HCT116 (cell line): Measurements from ENCODE around the gene RAB36.

Experiments used
- CEBPB ChIP-seq: IDR thresholded peaks from 2 replicates; pipeline ENCODE4 v1.6.1; 2012; ENCODE audit warnings: low read depth
- ELF1 ChIP-seq: IDR thresholded peaks from 2 replicates; pipeline ENCODE4 v1.6.1; 2012; ENCODE audit warnings: low read depth, borderline replicate concordance
- POLR2A ChIP-seq: IDR thresholded peaks from 2 replicates; pipeline ENCODE4 v1.7.0; 2011; ENCODE audit warnings: borderline replicate concordance; ENCODE audit not compliant: insufficient read depth, insufficient read length; ENCODE audit errors: extremely low read depth
- POLR2AphosphoS5 ChIP-seq: IDR thresholded peaks from 2 replicates; pipeline ENCODE4 v1.6.1; 2011; ENCODE audit warnings: mild to moderate bottlenecking, low read depth, low read length, moderate library complexity
- TF ChIP-seq, protein P1 (sequence below), 3 experiments: fragments of 200-600 bp in 1 of 3; sonication (generic) in 1 of 3; IDR thresholded peaks in 2 of 3; conservative IDR thresholded peaks in 1 of 3; 2 replicates each; pipeline ENCODE4 v1.5.1; 2012 to 2017; ENCODE audit warnings: low read depth in 2 of 3, low read length in 2 of 3, antibody characterized with exemption in 1 of 3, borderline replicate concordance in 1 of 3, control low read depth in 1 of 3, mild to moderate bottlenecking in 1 of 3, mixed read lengths in 1 of 3, mixed run types in 1 of 3, moderate library complexity in 1 of 3; ENCODE audit not compliant: insufficient read depth in 1 of 3
- TF ChIP-seq, protein P2 (sequence below): IDR thresholded peaks from 2 replicates; pipeline ENCODE4 v1.6.1; 2012; ENCODE audit warnings: low read depth

DNA sequence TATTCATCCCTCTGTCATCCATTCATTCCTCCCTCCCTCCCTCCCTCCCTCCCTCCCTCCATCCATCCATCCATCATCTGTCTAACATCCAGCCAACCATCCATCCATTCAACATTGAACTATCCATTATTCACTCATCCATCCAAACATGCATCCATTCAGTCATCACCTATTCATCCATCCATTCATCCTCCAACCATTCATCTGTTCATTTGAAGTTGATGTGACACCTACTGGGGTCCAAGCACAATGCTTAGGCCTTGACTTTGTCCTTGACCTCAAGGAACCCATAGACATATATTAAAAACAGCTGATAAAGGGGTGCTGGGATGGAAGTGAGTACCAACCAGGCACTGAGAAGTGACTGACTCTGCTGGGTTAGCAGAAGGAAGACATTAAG lies 61.6 kb downstream of the RAB36 start:
- no peak for TF ChIP-seq ELF1
- TF ChIP-seq, protein P1, sequence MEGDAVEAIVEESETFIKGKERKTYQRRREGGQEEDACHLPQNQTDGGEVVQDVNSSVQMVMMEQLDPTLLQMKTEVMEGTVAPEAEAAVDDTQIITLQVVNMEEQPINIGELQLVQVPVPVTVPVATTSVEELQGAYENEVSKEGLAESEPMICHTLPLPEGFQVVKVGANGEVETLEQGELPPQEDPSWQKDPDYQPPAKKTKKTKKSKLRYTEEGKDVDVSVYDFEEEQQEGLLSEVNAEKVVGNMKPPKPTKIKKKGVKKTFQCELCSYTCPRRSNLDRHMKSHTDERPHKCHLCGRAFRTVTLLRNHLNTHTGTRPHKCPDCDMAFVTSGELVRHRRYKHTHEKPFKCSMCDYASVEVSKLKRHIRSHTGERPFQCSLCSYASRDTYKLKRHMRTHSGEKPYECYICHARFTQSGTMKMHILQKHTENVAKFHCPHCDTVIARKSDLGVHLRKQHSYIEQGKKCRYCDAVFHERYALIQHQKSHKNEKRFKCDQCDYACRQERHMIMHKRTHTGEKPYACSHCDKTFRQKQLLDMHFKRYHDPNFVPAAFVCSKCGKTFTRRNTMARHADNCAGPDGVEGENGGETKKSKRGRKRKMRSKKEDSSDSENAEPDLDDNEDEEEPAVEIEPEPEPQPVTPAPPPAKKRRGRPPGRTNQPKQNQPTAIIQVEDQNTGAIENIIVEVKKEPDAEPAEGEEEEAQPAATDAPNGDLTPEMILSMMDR (IDR thresholded peaks at IDR 0.05 in 2 of 3, conservative IDR thresholded peaks at IDR 0.05 in 1 of 3; ENCODE audit: borderline replicate concordance in 1 of 3, insufficient read depth in 1 of 3, low read depth in 2 of 3, low read length in 2 of 3) = no peak
- no peak for TF ChIP-seq POLR2A
- no peak for TF ChIP-seq POLR2AphosphoS5
- no peak for TF ChIP-seq CEBPB
- TF ChIP-seq, protein P2, sequence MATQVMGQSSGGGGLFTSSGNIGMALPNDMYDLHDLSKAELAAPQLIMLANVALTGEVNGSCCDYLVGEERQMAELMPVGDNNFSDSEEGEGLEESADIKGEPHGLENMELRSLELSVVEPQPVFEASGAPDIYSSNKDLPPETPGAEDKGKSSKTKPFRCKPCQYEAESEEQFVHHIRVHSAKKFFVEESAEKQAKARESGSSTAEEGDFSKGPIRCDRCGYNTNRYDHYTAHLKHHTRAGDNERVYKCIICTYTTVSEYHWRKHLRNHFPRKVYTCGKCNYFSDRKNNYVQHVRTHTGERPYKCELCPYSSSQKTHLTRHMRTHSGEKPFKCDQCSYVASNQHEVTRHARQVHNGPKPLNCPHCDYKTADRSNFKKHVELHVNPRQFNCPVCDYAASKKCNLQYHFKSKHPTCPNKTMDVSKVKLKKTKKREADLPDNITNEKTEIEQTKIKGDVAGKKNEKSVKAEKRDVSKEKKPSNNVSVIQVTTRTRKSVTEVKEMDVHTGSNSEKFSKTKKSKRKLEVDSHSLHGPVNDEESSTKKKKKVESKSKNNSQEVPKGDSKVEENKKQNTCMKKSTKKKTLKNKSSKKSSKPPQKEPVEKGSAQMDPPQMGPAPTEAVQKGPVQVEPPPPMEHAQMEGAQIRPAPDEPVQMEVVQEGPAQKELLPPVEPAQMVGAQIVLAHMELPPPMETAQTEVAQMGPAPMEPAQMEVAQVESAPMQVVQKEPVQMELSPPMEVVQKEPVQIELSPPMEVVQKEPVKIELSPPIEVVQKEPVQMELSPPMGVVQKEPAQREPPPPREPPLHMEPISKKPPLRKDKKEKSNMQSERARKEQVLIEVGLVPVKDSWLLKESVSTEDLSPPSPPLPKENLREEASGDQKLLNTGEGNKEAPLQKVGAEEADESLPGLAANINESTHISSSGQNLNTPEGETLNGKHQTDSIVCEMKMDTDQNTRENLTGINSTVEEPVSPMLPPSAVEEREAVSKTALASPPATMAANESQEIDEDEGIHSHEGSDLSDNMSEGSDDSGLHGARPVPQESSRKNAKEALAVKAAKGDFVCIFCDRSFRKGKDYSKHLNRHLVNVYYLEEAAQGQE = no peak
